GM18858 (cell line): ENCODE results near the gene FRMPD2.
"Not testable (repeated sequence)": the region's sequence is repeated elsewhere in the genome, so short reads cannot be mapped to it uniquely, and the experiment has no call there.

Source experiments
- ATAC-seq: cut with Tn5 transposase; IDR thresholded peaks from one replicate; pipeline ENCODE4 v1.9.1; 2021; ENCODE audit not compliant: unreplicated experiment

FRMPD2 gene

GRCh38 chr10:48140949-48141348, 133.5 kb downstream of the FRMPD2 start:
- ATAC-seq, result not testable (repeated sequence)

DNA sequence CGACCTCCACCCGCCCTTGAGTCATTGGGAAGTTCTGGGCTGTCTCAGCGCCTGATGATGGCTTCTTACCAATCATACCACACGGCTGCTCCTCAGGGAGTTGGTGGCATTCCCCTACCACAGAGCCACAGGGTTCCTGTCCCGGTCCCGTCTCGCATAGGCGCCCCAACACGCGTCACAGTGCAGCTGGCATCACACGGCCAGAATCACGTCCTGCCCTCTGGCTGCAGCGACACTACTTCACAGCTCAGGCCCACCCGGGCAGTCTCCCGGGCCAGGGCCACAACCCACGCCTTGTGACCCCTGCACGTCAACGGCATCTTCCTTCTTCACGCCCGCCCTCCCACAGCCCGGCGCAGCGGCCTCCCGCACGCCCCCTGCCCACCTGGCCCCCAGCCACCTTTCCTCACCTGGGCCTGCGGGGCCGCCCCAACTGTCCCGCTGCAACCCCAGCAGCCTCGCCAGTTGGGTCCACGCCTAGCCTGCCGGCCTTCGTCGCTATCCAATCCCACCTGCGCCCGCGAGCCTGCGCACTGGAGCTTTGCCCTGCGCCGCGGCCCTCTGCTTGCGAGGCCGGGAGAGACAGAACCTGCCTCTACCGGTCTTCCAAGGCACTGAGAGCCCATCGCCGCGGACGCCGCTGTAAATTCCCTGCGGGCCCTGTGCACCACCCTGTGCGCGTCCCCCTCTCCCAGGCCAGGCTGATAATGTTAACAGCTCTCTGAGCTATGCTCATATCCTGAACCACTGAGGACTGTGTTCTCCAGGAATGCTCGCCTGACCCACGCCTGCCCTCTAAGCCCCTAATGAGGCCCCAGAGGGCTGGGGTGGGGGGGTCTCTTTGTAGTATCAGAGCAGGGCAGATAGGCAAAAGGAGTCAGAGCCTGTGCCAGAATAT, 134.3 kb downstream of the FRMPD2 start:
- not testable (repeated sequence) for ATAC-seq

GRCh38 chr10:48128954-48129353, 145.5 kb downstream of the FRMPD2 start:
- not testable (repeated sequence) for ATAC-seq

GRCh38 chr10:48126251-48126650, 148.2 kb downstream of the FRMPD2 start:
- ATAC-seq, result not testable (repeated sequence)

GRCh38 chr10:48125631-48126030, 148.9 kb downstream of the FRMPD2 start:
- ATAC-seq, result not testable (repeated sequence)

DNA sequence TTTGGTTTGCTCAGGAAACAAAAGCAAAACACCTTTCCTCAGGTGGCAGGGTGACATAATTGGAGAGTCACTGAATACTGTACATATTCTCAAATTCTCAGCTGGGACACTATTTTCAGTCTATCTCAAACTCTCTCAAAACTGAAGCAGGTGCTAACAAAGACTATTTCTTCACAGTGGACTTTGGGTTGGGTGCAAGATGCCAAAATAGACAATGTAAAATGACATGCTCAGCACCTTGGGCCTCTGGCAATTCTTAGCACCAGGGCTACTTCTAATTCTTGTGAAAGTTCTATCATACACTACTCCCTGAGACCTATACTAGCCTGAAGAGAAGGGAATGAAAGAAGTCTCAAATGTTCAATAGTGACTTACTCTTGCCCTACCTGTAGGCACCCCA, 151.9 kb downstream of the FRMPD2 start:
- ATAC-seq, result not testable (repeated sequence)

DNA sequence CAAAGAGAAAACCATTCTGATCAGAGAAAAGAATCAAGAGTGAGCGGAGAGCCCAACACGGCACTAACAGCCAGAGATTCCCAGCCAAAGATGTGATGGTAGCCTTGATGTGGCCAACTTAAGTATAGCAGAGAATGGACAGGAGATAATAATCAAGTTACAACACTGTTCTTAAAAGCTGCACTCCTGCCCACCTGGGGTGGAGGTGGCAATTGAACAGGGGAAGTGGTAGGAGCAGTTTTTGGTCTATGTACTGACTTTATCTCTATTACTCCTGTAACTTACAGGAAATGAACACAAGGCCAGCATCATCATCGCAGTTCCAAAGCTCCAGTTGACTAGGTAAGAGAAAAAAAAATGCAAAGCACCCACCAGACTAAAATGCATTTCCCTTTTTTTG, 164.2 kb downstream of the FRMPD2 start:
- not testable (repeated sequence) for ATAC-seq
